ENCODE results near the gene CCR9.
A peak's percentile ranks its signal among the peaks of the same experiment; 100 is the strongest.
"Not testable (repeated sequence)": the region's sequence is repeated elsewhere in the genome, so short reads cannot be mapped to it uniquely, and the experiment has no call there.

Gene CCR9, protein sequence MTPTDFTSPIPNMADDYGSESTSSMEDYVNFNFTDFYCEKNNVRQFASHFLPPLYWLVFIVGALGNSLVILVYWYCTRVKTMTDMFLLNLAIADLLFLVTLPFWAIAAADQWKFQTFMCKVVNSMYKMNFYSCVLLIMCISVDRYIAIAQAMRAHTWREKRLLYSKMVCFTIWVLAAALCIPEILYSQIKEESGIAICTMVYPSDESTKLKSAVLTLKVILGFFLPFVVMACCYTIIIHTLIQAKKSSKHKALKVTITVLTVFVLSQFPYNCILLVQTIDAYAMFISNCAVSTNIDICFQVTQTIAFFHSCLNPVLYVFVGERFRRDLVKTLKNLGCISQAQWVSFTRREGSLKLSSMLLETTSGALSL

GRCh38 chr3:45885979-45886705 is at the start of gene CCR9:
Gene CCR9 (plus strand): TSS chr3:45886543. CDS start chr3:45894934, 8,391 bp downstream.
- DNase-seq (ENCODE audit: low read depth): no peak

- DNase-seq (ENCODE audit: low read depth): no peak
These were observed 47.9 kb upstream of the CCR9 start for GRCh38 chr3:45838466-45838865.

DNA sequence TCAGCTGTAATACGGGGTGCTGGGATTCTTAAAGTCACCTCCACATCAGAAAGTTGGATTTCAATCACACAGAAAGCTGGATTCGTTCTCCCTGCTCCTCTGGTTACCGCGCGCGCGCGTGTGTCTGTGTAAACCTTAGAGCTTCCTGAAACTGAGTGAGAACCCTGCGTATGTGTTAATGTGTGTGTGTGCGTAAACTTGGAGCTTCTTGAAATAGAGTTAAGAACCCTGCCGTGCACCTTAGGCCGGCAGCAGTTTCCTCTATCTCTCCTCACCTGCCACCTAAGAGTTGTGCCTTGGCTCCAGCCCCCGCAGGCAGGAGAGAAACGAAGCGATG is 45.0 kb upstream of the CCR9 start:
- peak; percentile 4 for DNase-seq (ENCODE audit: low read depth)

DNA sequence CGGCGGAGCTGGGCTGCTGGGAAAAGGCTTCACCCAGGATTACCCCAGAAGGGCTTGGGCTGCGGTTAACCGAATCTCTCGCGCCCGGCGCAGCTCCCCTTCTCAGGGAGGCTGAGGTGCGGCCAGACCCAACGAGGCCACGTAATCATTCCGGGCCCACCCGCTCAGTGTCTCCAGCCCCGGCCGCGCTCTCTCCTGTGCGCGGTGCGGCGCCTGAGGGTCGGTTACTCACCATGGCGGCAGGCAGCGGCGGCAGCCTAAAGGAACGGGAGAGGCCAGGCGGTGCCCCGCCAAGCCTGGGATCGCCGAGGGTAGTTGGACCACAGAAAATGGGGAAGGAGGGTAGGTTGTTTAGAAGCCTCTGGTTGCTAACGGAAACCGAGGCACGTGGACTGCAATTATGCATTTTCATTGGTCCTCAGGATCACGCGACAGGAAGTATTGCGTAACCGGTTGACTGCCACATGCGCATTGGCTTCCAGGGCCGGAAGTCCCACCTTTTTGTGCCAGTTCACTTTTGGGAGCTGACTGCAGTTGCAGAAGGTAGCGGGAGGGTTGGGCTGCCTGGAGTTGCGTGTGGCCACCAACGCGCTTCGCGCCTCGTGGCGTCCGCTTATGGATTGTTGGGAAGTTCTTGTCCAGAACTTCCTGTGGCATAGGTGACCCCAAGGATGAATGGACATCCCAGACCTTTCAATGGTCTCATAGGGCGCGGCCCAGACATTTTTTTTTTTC is 44.4 kb upstream of the CCR9 start, which contains the start of gene LZTFL1:
TSS of gene LZTFL1 (minus strand) at position 363 of the 735 bp plus-strand sequence. CDS start at position 235, 128 bp downstream.
- DNase-seq (ENCODE audit: low read depth): peak; percentile 82

GRCh38 chr3:45842851-45843625 is 43.3 kb upstream of the CCR9 start:
- no peak for DNase-seq (ENCODE audit: low read depth)

- no peak for DNase-seq (ENCODE audit: low read depth)
These were observed 41.7 kb upstream of the CCR9 start for GRCh38 chr3:45844616-45845015.

DNA sequence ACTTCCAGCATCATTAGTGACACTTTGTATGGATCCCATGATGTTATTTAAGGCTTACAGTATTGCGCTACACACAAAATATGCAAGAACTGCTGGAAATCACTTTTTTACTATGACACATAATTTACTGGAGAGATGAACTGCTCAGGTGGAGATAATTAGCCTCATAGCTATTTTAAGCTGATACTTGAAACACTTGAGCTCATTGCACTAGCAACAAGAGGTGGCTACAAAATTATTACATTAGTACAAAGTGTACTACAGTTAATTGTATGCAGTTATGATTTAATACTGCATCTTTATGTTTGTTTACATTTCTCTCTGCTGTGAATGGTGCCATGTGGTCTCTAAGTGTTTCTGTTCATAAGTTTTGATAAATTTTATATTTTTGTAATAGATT is 38.0 kb upstream of the CCR9 start:
- DNase-seq (ENCODE audit: low read depth): no peak

GRCh38 chr3:45852828-45853227 is 33.5 kb upstream of the CCR9 start:
- DNase-seq (ENCODE audit: low read depth): no peak

- DNase-seq (ENCODE audit: low read depth): not testable (repeated sequence)
These were observed 30.0 kb upstream of the CCR9 start for GRCh38 chr3:45856323-45856722.

DNA sequence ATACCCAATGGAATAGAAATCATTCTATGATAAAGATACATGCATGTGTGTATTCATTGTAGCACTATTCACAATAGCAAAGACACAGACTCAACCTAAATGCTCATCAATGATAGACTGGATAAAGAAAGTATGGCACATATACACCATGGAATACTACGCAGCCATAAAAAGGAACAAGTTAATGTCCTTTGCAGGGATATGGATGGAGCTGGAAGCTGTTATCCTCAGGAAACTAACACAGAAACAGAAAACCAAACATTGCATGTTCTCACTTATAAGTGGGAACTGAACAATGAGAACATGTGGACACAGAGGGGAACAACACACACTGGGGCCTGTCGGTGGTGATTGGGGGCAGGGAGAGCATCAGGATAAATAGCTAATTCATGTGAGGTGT is 29.3 kb upstream of the CCR9 start:
- not testable (repeated sequence) for DNase-seq (ENCODE audit: low read depth)

- DNase-seq (ENCODE audit: low read depth): no peak
These were observed 27.4 kb upstream of the CCR9 start for GRCh38 chr3:45858809-45859543.

GRCh38 chr3:45860481-45860880 is 25.9 kb upstream of the CCR9 start:
- DNase-seq (ENCODE audit: low read depth): no peak

GRCh38 chr3:45861043-45861719 is 25.2 kb upstream of the CCR9 start:
- DNase-seq (ENCODE audit: low read depth): no peak

DNA sequence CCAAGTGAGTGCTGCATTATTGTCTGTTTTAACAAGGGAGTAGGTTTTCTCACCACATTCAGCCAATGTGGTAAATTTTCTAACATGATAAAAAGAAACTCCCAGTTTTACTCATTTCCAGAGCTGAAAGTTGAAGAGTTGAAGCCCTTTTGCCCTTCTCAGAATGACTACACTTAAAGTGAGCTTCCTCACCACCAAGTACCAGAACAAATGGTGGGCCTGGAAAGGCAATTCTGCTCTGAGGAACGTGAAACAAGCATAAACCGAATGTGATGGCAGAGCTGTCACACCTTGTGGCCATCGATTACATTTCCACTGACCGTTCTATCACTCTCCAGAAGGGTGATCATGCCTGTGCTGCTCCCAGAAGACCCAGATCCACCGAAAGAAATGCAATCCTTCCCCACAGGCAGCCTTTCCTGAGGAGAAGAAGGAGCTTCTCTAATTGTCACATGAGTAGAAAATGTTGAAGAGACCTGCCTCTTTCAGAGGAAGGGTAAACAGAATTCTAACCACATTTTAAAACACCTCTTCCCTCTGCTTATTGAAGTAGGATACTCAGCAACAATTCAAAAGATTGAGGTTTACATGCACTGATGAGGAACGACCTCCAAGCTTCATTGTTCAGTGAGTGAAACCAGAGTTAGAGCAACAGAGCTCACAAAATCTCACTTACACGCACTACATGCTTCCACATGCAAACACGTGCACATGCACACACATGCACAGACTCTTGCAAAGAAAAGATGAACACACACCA is 21.4 kb upstream of the CCR9 start:
- DNase-seq (ENCODE audit: low read depth): peak; percentile 26

GRCh38 chr3:45865563-45865962 is 20.8 kb upstream of the CCR9 start:
- DNase-seq (ENCODE audit: low read depth): no peak

DNA sequence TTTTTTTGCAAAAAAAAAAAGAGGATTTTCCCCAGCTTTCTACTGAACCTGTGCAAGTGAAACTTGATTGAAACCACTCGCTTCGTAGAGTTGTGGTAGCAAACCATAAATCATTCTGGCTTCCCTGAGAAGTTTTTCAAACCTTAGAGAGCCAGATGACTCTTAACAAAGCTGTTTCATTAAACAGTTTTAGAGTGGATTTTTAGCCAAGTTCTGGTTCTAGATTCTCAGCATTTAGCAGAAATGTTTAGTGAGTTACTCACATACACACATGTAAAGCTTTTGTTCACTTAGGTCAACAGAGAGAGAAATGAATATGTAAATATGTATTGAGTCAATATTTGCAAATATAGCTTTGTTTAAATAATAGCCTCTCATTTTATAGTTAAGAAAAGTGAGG is 18.1 kb upstream of the CCR9 start:
- DNase-seq (ENCODE audit: low read depth): no peak

GRCh38 chr3:45868650-45869049 is 17.7 kb upstream of the CCR9 start:
- no peak for DNase-seq (ENCODE audit: low read depth)

GRCh38 chr3:45869638-45870037 is 16.7 kb upstream of the CCR9 start:
- DNase-seq (ENCODE audit: low read depth): no peak

DNA sequence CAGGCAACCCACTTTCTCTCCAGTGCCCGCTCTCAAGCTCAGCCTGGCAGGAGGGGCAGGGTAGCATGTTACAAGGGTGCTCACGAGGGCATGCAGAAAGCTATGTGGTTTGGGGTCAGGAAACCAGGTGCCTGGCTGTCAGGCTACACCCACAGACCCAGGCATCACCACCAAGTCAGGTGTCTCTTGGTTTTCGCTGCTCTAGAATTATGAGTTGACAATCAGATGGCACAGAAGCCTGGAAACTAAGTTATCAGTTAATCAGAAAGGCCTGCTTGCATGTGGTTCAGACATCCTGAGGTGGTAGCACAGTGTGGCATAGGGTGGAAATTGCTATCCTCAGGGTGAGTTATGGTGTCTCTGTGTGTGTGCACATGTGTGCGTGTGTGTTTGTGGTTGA is 16.2 kb upstream of the CCR9 start:
- DNase-seq (ENCODE audit: low read depth): peak; percentile 40

DNA sequence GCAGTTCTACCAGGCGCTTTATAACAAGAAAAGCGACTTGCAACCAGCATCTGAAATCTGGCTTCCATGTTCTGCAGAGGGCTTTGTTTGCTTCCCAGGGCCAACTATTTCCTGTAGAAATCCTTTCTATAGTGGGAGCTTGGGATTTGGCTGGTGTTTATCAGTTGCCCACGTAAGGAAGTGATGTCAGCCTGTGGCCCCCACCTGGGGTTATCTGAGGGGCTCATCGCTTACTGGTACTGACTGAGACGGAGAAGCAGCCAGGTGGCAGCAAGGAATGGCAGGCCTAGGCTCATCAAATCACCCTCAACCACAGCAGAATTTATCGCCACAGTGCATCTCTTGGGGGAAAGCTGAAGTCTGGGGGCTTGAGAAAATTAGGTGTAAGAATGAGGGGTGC is 14.6 kb upstream of the CCR9 start:
- no peak for DNase-seq (ENCODE audit: low read depth)
